ENCODE results near the gene PIWIL1.

GRCh38 chr12:130419116-130419515, 81.4 kb downstream of the PIWIL1 start:
- TF ChIP-seq CTCF (IDR thresholded peaks at IDR 0.05) (no peak), POLR2A (IDR thresholded peaks at IDR 0.05) (no peak), EP300 (IDR thresholded peaks at IDR 0.05) (no peak)
